WTC11 (cell line): ENCODE results near the gene PCDHB9. TPM values are rescaled to one million over a fixed set of nuclear protein-coding genes. Genes with fewer than 3 reads are reported as not detected.
"Not testable (repeated sequence)": the region's sequence is repeated elsewhere in the genome, so short reads cannot be mapped to it uniquely, and the experiment has no call there.

Experiments used
- ATAC-seq: fragments of 200-7000 bp; cut with Tn5 transposase; 2 replicates; pipeline ENCODE4 v1.10.0; 2021; ENCODE audit warnings: mild to moderate bottlenecking, moderate library complexity
- CTCF ChIA-PET: fragments of 300-600 bp; sonication (Branson Sonifier 250); formaldehyde crosslinking; loops from one replicate; lab custom pipeline; 2021; ENCODE audit warnings: antibody characterized with exemption; lab: Charles Lee
- POLR2A ChIA-PET: fragments of 350-600 bp; sonication (Branson Sonifier 250); formaldehyde crosslinking; loops from one replicate; lab custom pipeline; 2021; ENCODE audit warnings: antibody characterized with exemption; lab: Charles Lee
- DNase-seq: peaks from one replicate; pipeline ENCODE4 v3.0.0; 2021; ENCODE audit warnings: low spot score
- H3K27ac Mint-ChIP-seq: 2 replicates; pipeline ENCODE4 v1.8.0; 2021; ENCODE audit warnings: mixed read lengths
- H3K27me3 Mint-ChIP-seq: 2 replicates; pipeline ENCODE4 v1.8.0; 2021; ENCODE audit warnings: low read depth, mild to moderate bottlenecking, moderate library complexity, mixed read lengths
- H3K36me3 Mint-ChIP-seq: 2 replicates; pipeline ENCODE4 v1.8.0; 2021; ENCODE audit warnings: mixed read lengths
- H3K4me1 Mint-ChIP-seq: 2 replicates; pipeline ENCODE4 v1.8.0; 2022; ENCODE audit warnings: mixed read lengths
- H3K4me3 Mint-ChIP-seq: 2 replicates; pipeline ENCODE4 v1.8.0; 2021; ENCODE audit warnings: mild to moderate bottlenecking, moderate library complexity, mixed read lengths
- H3K9me3 Mint-ChIP-seq: 2 replicates; pipeline ENCODE4 v1.8.0; 2021; ENCODE audit warnings: mixed read lengths
- total RNA-seq: library from RNA; stranded (reverse); gene quantifications from 3 replicates; pipeline ENCODE4 v1.2.3, GENCODE V29; 2021
- TF ChIP-seq, protein P1 (sequence below): fragments of 250-450 bp; sonication (Bioruptor Pico); IDR thresholded peaks from 2 replicates; pipeline ENCODE4 v2.1.2; 2022; ENCODE audit warnings: mild to moderate bottlenecking, moderate library complexity
- TF ChIP-seq, protein P2 (sequence below): fragments of 200-600 bp; IDR thresholded peaks from 2 replicates; pipeline ENCODE4 v1.8.0; 2022; ENCODE audit warnings: antibody characterized with exemption

PCDHB9 gene
- total RNA-seq, 1 experiment from 2014 or later: 2.3 TPM

DNA sequence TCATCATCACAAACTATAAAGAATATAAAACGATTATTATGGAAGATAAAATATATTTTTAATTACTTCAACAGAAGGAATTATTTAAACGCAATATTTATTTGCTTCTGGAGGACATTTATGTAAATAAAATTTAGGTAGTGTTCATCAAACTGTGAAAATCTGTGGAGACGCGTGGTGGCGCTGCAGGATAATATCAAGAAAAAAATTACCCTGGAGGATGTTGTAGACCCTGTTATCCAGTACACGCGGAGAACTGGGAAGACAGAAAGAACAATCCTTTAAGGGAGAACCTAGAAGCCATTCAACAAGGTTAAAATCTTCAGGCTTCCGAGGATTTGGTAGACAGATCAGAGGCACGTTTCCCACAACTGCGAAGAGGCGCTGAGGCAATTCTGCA lies 21.5 kb downstream of the PCDHB9 start, which contains the start of gene PCDHB12:
TSS of gene PCDHB12 (plus strand) at position 242 of the 400 bp plus-strand sequence. CDS start 189 bp downstream, outside the sequence.
- peak; percentile 54 for DNase-seq
- no peak within 1 kb of the TSS for H3K27ac Mint-ChIP-seq
- CTCF ChIA-PET: interaction anchor here (0.7 to 2.6 kb wide), 27 partner anchors 9 to 384 kb away, joined by 3 to 18 read pairs (median 5); partner anchors contain the start of genes PCDHB10, PCDHB11, PCDHB14 and PCDHB15
- peaks cover 7% of the 10 kb centered on the region; the same call in 1 of the 2 replicates for H3K9me3 Mint-ChIP-seq
- POLR2A ChIA-PET: interaction anchor here (0.6 kb wide), 1 partner anchor 274 kb away, joined by 4 read pairs; no protein-coding TSS in a partner anchor
- H3K4me1 Mint-ChIP-seq: peaks cover 4% of the 10 kb centered on the region
- TF ChIP-seq, protein P1, sequence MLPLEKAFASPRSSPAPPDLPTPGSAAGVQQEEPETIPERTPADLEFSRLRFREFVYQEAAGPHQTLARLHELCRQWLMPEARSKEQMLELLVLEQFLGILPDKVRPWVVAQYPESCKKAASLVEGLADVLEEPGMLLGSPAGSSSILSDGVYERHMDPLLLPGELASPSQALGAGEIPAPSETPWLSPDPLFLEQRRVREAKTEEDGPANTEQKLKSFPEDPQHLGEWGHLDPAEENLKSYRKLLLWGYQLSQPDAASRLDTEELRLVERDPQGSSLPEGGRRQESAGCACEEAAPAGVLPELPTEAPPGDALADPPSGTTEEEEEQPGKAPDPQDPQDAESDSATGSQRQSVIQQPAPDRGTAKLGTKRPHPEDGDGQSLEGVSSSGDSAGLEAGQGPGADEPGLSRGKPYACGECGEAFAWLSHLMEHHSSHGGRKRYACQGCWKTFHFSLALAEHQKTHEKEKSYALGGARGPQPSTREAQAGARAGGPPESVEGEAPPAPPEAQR (CRISPR knock-in tag): no peak
- TF ChIP-seq, protein P2, sequence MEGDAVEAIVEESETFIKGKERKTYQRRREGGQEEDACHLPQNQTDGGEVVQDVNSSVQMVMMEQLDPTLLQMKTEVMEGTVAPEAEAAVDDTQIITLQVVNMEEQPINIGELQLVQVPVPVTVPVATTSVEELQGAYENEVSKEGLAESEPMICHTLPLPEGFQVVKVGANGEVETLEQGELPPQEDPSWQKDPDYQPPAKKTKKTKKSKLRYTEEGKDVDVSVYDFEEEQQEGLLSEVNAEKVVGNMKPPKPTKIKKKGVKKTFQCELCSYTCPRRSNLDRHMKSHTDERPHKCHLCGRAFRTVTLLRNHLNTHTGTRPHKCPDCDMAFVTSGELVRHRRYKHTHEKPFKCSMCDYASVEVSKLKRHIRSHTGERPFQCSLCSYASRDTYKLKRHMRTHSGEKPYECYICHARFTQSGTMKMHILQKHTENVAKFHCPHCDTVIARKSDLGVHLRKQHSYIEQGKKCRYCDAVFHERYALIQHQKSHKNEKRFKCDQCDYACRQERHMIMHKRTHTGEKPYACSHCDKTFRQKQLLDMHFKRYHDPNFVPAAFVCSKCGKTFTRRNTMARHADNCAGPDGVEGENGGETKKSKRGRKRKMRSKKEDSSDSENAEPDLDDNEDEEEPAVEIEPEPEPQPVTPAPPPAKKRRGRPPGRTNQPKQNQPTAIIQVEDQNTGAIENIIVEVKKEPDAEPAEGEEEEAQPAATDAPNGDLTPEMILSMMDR: 0 out of 2 replicates have a peak, but pooled peaks have one; percentile 27
- TF ChIP-seq, all 79 proteins: peak for 1
- Mint-ChIP-seq H3K36me3 (peaks cover 7% of the 10 kb centered on the region), H3K4me3 (peak within 1 kb of the TSS; percentile 72), H3K27me3 (peaks cover 3% of the 10 kb centered on the region)
- peak; percentile 73 for ATAC-seq

DNA sequence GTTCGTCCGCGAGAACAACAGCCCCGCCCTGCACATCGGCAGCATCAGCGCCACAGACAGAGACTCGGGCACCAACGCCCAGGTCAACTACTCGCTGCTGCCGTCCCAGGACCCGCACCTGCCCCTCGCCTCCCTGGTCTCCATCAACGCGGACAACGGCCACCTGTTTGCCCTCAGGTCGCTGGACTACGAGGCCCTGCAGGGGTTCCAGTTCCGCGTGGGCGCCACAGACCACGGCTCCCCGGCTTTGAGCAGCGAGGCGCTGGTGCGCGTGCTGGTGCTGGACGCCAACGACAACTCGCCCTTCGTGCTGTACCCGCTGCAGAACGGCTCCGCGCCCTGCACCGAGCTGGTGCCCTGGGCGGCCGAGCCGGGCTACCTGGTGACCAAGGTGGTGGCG lies 23.3 kb downstream of the PCDHB9 start:
- Mint-ChIP-seq H3K9me3 (peaks cover 16% of the 10 kb centered on the region), H3K36me3 (peaks cover 16% of the 10 kb centered on the region)
- H3K27ac Mint-ChIP-seq, CTCF ChIA-PET, ATAC-seq, POLR2A ChIA-PET, H3K4me3 Mint-ChIP-seq, DNase-seq, H3K27me3 Mint-ChIP-seq, H3K4me1 Mint-ChIP-seq: not testable (repeated sequence)

DNA sequence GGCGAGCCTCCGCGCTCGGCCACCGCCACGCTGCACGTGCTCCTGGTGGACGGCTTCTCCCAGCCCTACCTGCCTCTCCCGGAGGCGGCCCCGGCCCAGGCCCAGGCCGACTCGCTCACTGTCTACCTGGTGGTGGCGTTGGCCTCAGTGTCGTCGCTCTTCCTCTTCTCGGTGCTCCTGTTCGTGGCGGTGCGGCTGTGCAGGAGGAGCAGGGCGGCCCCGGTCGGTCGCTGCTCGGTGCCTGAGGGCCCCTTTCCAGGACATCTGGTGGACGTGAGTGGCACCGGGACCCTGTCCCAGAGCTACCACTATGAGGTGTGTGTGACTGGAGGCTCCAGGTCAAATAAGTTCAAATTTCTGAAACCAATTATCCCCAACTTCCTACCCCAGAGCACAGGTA lies 23.9 kb downstream of the PCDHB9 start:
- CTCF ChIA-PET: not testable (repeated sequence)

DNA sequence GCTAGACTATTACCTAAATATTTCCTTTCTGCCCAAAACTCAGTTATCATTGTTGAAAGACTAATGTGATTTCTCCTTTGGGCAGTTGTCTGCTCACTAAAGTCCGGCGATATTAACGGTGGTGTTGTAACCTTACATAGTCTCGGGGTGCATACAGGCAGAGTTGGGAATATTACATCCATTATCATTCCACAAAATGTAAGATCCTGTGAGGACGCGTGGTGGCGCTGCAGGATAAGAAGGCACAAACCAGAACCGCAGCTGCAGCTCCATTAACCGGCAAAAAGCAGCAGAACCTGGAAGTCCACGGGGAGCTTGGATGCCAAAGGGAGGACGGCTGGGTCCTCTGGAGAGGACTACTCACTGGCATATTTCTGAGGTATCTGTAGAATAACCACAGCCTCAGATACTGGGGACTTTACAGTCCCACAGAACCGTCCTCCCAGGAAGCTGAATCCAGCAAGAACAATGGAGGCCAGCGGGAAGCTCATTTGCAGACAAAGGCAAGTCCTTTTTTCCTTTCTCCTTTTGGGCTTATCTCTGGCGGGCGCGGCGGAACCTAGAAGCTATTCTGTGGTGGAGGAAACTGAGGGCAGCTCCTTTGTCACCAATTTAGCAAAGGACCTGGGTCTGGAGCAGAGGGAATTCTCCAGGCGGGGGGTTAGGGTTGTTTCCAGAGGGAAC lies 26.8 kb downstream of the PCDHB9 start, which contains the start of gene PCDHB13:
TSS of gene PCDHB13 (plus strand) at position 264 of the 684 bp plus-strand sequence. CDS start at position 469, 205 bp downstream.
- ATAC-seq: peak; percentile 90
- CTCF ChIA-PET: interaction anchor here (0.7 to 2.4 kb wide), 20 partner anchors 10 to 344 kb away, joined by 3 to 20 read pairs (median 5); partner anchors contain the start of genes PCDHB10, PCDHB14, PCDHB15 and PCDHB16
- Mint-ChIP-seq H3K36me3 (peaks cover 25% of the 10 kb centered on the region), H3K4me3 (peak within 1 kb of the TSS; percentile 58), H3K9me3 (peaks cover 25% of the 10 kb centered on the region)
- peak; percentile 89 for DNase-seq
- TF ChIP-seq, protein P2: peak; percentile 46; the same call in 1 of the 2 replicates
- H3K27me3 Mint-ChIP-seq, H3K4me1 Mint-ChIP-seq, POLR2A ChIA-PET, H3K27ac Mint-ChIP-seq: not testable (repeated sequence)

More for the DNA sequence above, 23.9 kb downstream of the PCDHB9 start:
- peaks cover 18% of the 10 kb centered on the region for H3K9me3 Mint-ChIP-seq
- H3K36me3 Mint-ChIP-seq: peaks cover 18% of the 10 kb centered on the region
- H3K27me3 Mint-ChIP-seq, H3K27ac Mint-ChIP-seq, H3K4me1 Mint-ChIP-seq, H3K4me3 Mint-ChIP-seq, POLR2A ChIA-PET, ATAC-seq, DNase-seq: not testable (repeated sequence)

DNA sequence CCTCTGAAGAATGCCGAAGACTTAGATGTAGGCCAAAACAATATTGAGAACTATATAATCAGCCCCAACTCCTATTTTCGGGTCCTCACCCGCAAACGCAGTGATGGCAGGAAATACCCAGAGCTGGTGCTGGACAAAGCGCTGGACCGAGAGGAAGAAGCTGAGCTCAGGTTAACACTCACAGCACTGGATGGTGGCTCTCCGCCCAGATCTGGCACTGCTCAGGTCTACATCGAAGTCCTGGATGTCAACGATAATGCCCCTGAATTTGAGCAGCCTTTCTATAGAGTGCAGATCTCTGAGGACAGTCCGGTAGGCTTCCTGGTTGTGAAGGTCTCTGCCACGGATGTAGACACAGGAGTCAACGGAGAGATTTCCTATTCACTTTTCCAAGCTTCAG lies 27.6 kb downstream of the PCDHB9 start:
- H3K27ac Mint-ChIP-seq, POLR2A ChIA-PET, H3K4me1 Mint-ChIP-seq, DNase-seq, ATAC-seq, H3K27me3 Mint-ChIP-seq: not testable (repeated sequence)
- Mint-ChIP-seq H3K36me3 (peaks cover 25% of the 10 kb centered on the region), H3K4me3 (peak overlapping the region; percentile 19; the same call in 1 of the 2 replicates), H3K9me3 (peaks cover 25% of the 10 kb centered on the region)
- CTCF ChIA-PET: interaction anchor here (0.9 to 2.4 kb wide), 13 partner anchors 9 to 343 kb away, joined by 3 to 20 read pairs (median 7); partner anchors contain the start of genes PCDHB14, PCDHB15, PCDHB16 and PCDHB2

DNA sequence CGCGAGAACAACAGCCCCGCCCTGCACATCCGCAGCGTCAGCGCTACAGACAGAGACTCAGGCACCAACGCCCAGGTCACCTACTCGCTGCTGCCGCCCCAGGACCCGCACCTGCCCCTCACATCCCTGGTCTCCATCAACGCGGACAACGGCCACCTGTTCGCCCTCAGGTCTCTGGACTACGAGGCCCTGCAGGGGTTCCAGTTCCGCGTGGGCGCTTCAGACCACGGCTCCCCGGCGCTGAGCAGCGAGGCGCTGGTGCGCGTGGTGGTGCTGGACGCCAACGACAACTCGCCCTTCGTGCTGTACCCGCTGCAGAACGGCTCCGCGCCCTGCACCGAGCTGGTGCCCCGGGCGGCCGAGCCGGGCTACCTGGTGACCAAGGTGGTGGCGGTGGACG lies 28.5 kb downstream of the PCDHB9 start:
- DNase-seq, H3K4me1 Mint-ChIP-seq, POLR2A ChIA-PET, ATAC-seq, H3K27ac Mint-ChIP-seq, H3K27me3 Mint-ChIP-seq, H3K4me3 Mint-ChIP-seq: not testable (repeated sequence)
- CTCF ChIA-PET: interaction anchor here (2.4 kb wide), 1 partner anchor 80 kb away, joined by 9 read pairs; the partner anchor contains the start of gene PCDHB5
- peaks cover 22% of the 10 kb centered on the region for H3K36me3 Mint-ChIP-seq
- peaks cover 19% of the 10 kb centered on the region for H3K9me3 Mint-ChIP-seq

DNA sequence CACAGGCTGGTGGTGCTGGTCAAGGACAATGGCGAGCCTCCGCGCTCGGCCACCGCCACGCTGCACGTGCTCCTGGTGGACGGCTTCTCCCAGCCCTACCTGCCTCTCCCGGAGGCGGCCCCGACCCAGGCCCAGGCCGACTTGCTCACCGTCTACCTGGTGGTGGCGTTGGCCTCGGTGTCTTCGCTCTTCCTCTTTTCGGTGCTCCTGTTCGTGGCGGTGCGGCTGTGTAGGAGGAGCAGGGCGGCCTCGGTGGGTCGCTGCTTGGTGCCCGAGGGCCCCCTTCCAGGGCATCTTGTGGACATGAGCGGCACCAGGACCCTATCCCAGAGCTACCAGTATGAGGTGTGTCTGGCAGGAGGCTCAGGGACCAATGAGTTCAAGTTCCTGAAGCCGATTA lies 29.1 kb downstream of the PCDHB9 start:
- POLR2A ChIA-PET, H3K27me3 Mint-ChIP-seq, CTCF ChIA-PET, H3K4me1 Mint-ChIP-seq, H3K27ac Mint-ChIP-seq, H3K4me3 Mint-ChIP-seq, DNase-seq, ATAC-seq: not testable (repeated sequence)
- H3K9me3 Mint-ChIP-seq: peaks cover 19% of the 10 kb centered on the region
- H3K36me3 Mint-ChIP-seq: peaks cover 20% of the 10 kb centered on the region
